Hepatocyte (in vitro differentiated cells): ENCODE results near the gene SIGLECL1.

Source experiments
- CTCF ChIP-seq: fragments of 200-600 bp; sonication (generic); IDR thresholded peaks from 2 replicates; pipeline ENCODE4 v1.5.1; 2016; ENCODE audit warnings: antibody characterized with exemption, mild to moderate bottlenecking; ENCODE audit not compliant: poor library complexity
- EZH2 ChIP-seq: fragments of 200-600 bp; sonication (generic); IDR thresholded peaks from 2 replicates; pipeline ENCODE4 v1.6.1; 2016; ENCODE audit warnings: antibody characterized with exemption, mild to moderate bottlenecking, borderline replicate concordance

GRCh38 chr19:51317968-51318367, 67.1 kb downstream of the SIGLECL1 start:
- TF ChIP-seq CTCF (no peak), EZH2 (no peak)
